LNCAP (cell line): ENCODE measurements around the gene CELF4.

Source experiments
- TF ChIP-seq, protein P1 (sequence below): fragments of 450-650 bp; IDR thresholded peaks from 2 replicates; pipeline ENCODE4 v1.5.1; 2017; ENCODE audit warnings: mild to moderate bottlenecking

The CELF4 gene

GRCh38 chr18:37507239-37507638 lies 58.4 kb downstream of the CELF4 start:
- TF ChIP-seq, protein P1, sequence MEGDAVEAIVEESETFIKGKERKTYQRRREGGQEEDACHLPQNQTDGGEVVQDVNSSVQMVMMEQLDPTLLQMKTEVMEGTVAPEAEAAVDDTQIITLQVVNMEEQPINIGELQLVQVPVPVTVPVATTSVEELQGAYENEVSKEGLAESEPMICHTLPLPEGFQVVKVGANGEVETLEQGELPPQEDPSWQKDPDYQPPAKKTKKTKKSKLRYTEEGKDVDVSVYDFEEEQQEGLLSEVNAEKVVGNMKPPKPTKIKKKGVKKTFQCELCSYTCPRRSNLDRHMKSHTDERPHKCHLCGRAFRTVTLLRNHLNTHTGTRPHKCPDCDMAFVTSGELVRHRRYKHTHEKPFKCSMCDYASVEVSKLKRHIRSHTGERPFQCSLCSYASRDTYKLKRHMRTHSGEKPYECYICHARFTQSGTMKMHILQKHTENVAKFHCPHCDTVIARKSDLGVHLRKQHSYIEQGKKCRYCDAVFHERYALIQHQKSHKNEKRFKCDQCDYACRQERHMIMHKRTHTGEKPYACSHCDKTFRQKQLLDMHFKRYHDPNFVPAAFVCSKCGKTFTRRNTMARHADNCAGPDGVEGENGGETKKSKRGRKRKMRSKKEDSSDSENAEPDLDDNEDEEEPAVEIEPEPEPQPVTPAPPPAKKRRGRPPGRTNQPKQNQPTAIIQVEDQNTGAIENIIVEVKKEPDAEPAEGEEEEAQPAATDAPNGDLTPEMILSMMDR = no peak

GRCh38 chr18:37506001-37506400 lies 59.6 kb downstream of the CELF4 start:
- TF ChIP-seq, protein P1 = no peak

- TF ChIP-seq, protein P1 = no peak
Observed at GRCh38 chr18:37505321-37505720, 60.3 kb downstream of the CELF4 start.

DNA sequence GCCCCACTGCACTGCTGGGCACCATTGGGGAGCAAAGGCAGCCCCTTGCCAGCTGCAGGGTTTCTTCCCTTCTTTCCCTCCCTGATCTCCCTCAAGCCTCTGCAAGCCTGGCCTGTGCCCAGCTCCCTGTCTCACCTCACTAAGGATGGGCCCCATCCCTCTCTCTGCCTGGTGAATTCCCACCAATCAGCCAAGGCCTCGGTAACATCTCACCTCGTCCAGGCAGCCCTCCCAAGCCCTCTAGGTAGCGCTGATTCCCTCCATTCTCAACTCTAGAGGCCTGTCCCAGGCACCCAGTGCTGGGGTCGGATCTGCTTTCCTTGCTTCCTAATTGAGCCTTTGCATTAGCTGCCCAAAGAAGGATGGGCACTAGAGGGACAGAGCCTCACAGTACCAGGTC lies 63.0 kb downstream of the CELF4 start:
- TF ChIP-seq, protein P1 = no peak

DNA sequence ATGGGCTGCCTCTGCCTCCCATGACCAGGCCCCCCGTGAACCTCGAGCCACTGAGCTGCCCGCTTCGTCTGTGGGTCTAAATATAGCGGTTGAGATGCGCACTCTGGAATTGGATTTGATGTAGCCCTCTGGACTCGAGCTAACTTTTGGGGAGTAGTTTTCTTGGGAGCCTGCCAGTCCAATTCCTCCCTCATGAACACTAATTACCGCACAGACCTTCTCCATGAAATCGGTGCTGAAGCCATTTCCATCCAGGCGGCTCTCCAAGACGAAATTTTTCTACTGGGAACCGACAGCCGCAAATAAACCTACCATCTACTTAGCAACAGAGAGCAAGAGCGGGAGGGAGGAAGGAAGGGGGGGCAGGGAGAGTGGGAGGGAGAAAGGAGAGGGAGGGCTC lies 63.6 kb downstream of the CELF4 start:
- TF ChIP-seq, protein P1 = no peak

DNA sequence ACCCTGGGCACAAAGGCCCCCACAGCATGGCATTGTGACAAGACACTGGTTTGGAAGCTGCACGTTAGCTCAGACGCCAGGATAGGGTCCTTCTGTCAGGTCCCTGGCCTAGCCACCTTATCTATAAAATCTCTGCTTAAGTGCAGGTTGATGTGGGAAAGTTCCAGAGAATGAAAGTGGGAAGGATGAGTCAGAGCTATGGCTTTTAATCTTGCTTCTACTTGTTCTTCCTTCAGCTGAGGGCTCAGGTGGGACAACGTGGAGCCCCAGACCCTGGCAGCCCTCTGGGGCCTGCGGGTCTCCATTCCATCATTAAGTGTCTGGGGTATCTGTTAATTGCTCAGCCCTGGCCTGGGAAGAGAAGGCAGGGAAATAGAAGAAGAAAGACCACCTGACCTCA lies 64.5 kb downstream of the CELF4 start:
- TF ChIP-seq, protein P1 = no peak

GRCh38 chr18:37499913-37500312 lies 65.7 kb downstream of the CELF4 start:
- TF ChIP-seq, protein P1 = no peak

- TF ChIP-seq, protein P1 = no peak
Observed at GRCh38 chr18:37499044-37499443, 66.6 kb downstream of the CELF4 start.
